Vagina (tissue), 2 donors: ENCODE data around the gene HTR1A. TPM values are rescaled to one million over a fixed set of nuclear protein-coding genes. Genes with fewer than 3 reads are reported as not detected.

Source experiments
- DNase-seq, 2 donors: peaks; one replicate each; pipeline ENCODE4 v3.0.0-alpha.2; 2017; ENCODE audit errors: extremely low spot score in 2 of 2
- H3K27ac ChIP-seq: fragments of 200-600 bp; sonication (generic); one replicate; pipeline ENCODE4 v1.5.1; 2019
- H3K27me3 ChIP-seq: fragments of 200-600 bp; sonication (generic); one replicate; pipeline ENCODE4 v1.5.1; 2019
- H3K36me3 ChIP-seq, 2 donors: fragments of 200-600 bp; sonication (generic); one replicate each; pipeline ENCODE4 v1.5.1; 2017 to 2019
- H3K4me1 ChIP-seq: fragments of 200-600 bp; sonication (generic); one replicate; pipeline ENCODE4 v1.5.1; 2019
- H3K4me3 ChIP-seq, 2 donors: fragments of 200-600 bp; sonication (generic); 1 replicate in 1 of 2; 2 replicates in 1 of 2; pipeline ENCODE4 v1.5.1; 2016 to 2019
- H3K9me3 ChIP-seq: fragments of 200-600 bp; sonication (generic); one replicate; pipeline ENCODE4 v1.5.1; 2019
- CTCF ChIP-seq, 3 experiments: fragments of 450-650 bp in 2 of 3; fragments of 200-600 bp in 1 of 3; sonication (generic) in 1 of 3; IDR thresholded peaks; one replicate each; pipeline ENCODE4 v1.5.1; 2017 to 2019; ENCODE audit warnings: antibody characterized with exemption in 3 of 3, mild to moderate bottlenecking in 2 of 3, moderate library complexity in 2 of 3
- POLR2A ChIP-seq, 2 donors: fragments of 450-650 bp; IDR thresholded peaks; one replicate each; pipeline ENCODE4 v1.6.1; 2017; ENCODE audit warnings: antibody characterized with exemption in 2 of 2, mild to moderate bottlenecking in 2 of 2, moderate library complexity in 2 of 2
- POLR2AphosphoS5 ChIP-seq, 2 donors: sonication (generic); formaldehyde crosslinking; IDR thresholded peaks; one replicate each; pipeline ENCODE4 v1.9.0; 2017; ENCODE audit warnings: antibody characterized with exemption in 2 of 2, mild to moderate bottlenecking in 2 of 2, low read depth in 1 of 2; ENCODE audit not compliant: insufficient read depth in 1 of 2
- intact Hi-C: fragments of 100-400 bp; cut with DNase I; formaldehyde crosslinking; loops from one replicate; pipeline ENCODE4 v1.15.1; 2023
- total RNA-seq: library from RNA; depleted of rRNA; stranded (reverse); fragments of >200 nt; gene quantifications from one replicate; pipeline ENCODE4 v1.2.3, GENCODE V29; 2016

HTR1A gene
- total RNA-seq, 1 donor from 2014 or later: not detected

GRCh38 chr5:63959177-63959982 lies 2.9 kb downstream of the HTR1A start:
- TF ChIP-seq POLR2AphosphoS5 (IDR thresholded peaks at IDR 0.05; ENCODE audit: insufficient read depth in 1 of 2, low read depth in 1 of 2) (no peak), CTCF (IDR thresholded peaks at IDR 0.05) (no peak), POLR2A (IDR thresholded peaks at IDR 0.05) (no peak)
- Histone ChIP-seq H3K36me3 (no peaks in the 10 kb centered on the region), H3K4me1 (no peaks in the 10 kb centered on the region), H3K27ac (no peak overlapping the region), H3K27me3 (no peaks in the 10 kb centered on the region), H3K9me3 (no peaks in the 10 kb centered on the region), H3K4me3 (no peak overlapping the region)
- intact Hi-C loops: no loop called here
- DNase-seq: no peak

DNA sequence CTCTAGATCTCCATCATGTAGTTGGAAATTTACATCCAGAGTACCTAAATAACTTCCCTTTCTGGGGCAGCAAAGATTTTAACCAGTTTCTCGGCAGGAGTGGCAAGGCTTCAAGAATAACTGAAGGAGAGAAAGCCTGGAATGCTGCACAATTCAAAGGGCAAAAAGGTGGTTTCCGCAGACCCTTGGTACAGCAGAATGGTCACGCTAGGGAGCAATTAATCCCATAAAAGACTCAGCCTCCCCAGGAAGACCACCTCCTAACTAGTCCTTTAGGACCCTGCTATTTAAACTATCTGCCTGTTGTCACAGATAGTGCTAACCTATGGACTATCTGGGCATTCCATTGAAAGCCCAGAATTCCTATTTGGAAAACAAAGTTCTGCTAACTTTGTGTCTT lies 3.6 kb downstream of the HTR1A start:
- intact Hi-C loops: no loop called here
- Histone ChIP-seq H3K36me3 (no peaks in the 10 kb centered on the region), H3K27me3 (no peaks in the 10 kb centered on the region), H3K9me3 (no peaks in the 10 kb centered on the region), H3K4me1 (no peaks in the 10 kb centered on the region), H3K27ac (no peak overlapping the region), H3K4me3 (no peak overlapping the region)
- TF ChIP-seq POLR2AphosphoS5 (IDR thresholded peaks at IDR 0.05; ENCODE audit: insufficient read depth in 1 of 2, low read depth in 1 of 2) (no peak), POLR2A (IDR thresholded peaks at IDR 0.05) (no peak), CTCF (IDR thresholded peaks at IDR 0.05) (no peak)
- DNase-seq: no peak

DNA sequence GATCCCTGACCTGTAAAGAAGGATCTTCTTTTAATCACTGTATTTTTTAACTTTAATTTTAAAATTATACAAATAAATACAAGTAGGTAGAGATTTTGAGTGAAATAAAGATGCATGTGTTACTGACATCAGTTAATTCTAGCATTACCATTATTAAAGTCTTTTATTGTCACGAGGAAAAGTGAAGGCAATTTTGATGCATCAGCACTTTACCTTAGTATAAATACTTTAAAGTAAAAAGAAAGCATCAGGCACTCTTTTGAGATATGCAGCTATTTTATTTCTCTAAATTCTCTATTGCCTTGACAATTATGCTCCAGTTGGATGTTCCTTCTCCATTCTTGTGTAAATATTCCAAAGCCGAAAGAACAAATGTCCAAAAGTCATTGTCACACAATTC lies 4.6 kb downstream of the HTR1A start:
- DNase-seq: no peak
- H3K36me3 ChIP-seq: no peaks in the 10 kb centered on the region
- intact Hi-C loops: no loop called here

DNA sequence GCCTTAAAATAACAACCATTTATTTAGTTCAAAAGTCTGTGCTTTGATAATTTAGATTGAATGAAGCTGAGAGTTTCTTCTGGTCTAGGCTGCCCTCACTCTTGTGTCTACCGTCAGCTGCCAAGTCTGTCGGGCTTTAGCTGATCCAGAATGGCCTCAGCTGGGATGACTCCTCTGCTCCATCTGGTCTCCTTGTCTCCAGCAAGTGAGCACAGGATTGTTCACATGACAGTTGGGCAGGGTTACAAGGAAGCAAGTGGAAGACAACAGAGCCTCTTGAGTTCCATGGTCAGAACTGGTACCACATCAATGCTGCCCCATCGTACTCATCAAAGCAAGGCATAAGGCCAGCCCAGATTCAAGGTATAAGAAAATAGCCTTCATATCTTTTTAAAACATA lies 9.0 kb downstream of the HTR1A start:
- H3K36me3 ChIP-seq: no peaks in the 10 kb centered on the region
- H3K27ac ChIP-seq: no peak overlapping the region
- no peak overlapping the region for H3K4me3 ChIP-seq
- H3K27me3 ChIP-seq: no peaks in the 10 kb centered on the region
- TF ChIP-seq CTCF (IDR thresholded peaks at IDR 0.05): no peak
- TF ChIP-seq POLR2AphosphoS5 (IDR thresholded peaks at IDR 0.05; ENCODE audit: insufficient read depth in 1 of 2, low read depth in 1 of 2): no peak
- TF ChIP-seq POLR2A (IDR thresholded peaks at IDR 0.05): no peak
- H3K9me3 ChIP-seq: no peaks in the 10 kb centered on the region
- DNase-seq: no peak
- no peaks in the 10 kb centered on the region for H3K4me1 ChIP-seq
- intact Hi-C loops: no loop called here

More for the DNA sequence above, 4.6 kb downstream of the HTR1A start:
- TF ChIP-seq POLR2AphosphoS5 (IDR thresholded peaks at IDR 0.05; ENCODE audit: insufficient read depth in 1 of 2, low read depth in 1 of 2): no peak
- no peak for TF ChIP-seq CTCF (IDR thresholded peaks at IDR 0.05)
- no peak for TF ChIP-seq POLR2A (IDR thresholded peaks at IDR 0.05)
- no peak overlapping the region for H3K4me3 ChIP-seq
- no peak overlapping the region for H3K27ac ChIP-seq
- no peaks in the 10 kb centered on the region for H3K4me1 ChIP-seq
- H3K27me3 ChIP-seq: no peaks in the 10 kb centered on the region
- no peaks in the 10 kb centered on the region for H3K9me3 ChIP-seq

DNA sequence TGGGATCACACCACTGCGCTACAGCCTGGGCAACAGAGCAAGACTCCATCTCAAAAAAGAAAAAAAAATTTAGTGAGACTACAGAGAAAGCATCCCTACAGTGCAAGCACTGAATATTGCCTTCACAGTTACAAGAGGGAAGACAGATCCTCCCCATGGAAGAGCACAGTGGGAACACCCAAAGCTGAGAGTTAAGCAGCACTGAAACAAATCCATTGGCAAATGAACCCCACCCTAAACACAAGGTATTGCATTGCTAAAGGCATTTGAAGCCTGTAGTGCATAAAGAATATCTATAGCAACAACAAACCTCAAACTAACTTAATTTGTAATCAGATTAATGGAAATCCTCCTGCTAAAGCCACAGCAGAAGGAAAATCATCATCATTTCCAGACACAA lies 27.1 kb downstream of the HTR1A start:
- intact Hi-C loops: no loop called here
- no peaks in the 10 kb centered on the region for H3K27me3 ChIP-seq
- H3K4me1 ChIP-seq: no peaks in the 10 kb centered on the region
- no peak overlapping the region for H3K27ac ChIP-seq
- no peak for TF ChIP-seq POLR2A (IDR thresholded peaks at IDR 0.05)
- TF ChIP-seq POLR2AphosphoS5 (IDR thresholded peaks at IDR 0.05; ENCODE audit: insufficient read depth in 1 of 2, low read depth in 1 of 2): no peak
- TF ChIP-seq CTCF (IDR thresholded peaks at IDR 0.05): no peak
- no peak overlapping the region for H3K4me3 ChIP-seq
- no peaks in the 10 kb centered on the region for H3K9me3 ChIP-seq
- H3K36me3 ChIP-seq: no peaks in the 10 kb centered on the region
- no peak for DNase-seq
